Right lobe of liver (tissue), 6 donors: ENCODE measurements around the gene RNF25. TPM values are rescaled to one million over a fixed set of nuclear protein-coding genes. Genes with fewer than 3 reads are reported as not detected.

Experiments used
- ATAC-seq, 4 donors: fragments of 200-7000 bp; cut with Tn5 transposase; one replicate each; pipeline ENCODE4 v1.9.1; 2020; ENCODE audit warnings: mild to moderate bottlenecking in 4 of 4, moderate library complexity in 4 of 4
- DNase-seq, 3 donors: peaks; one replicate each; pipeline ENCODE4 v3.0.0-alpha.2; 2020
- H3K27ac ChIP-seq, 3 donors: fragments of 200-600 bp; one replicate each; pipeline ENCODE4 v1.8.0; 2022
- H3K27me3 ChIP-seq, 2 donors: fragments of 200-600 bp; one replicate each; pipeline ENCODE4 v1.8.0; 2022
- H3K36me3 ChIP-seq, 4 donors: fragments of 200-600 bp; sonication (generic) in 1 of 4; one replicate each; pipeline versions ENCODE4 v1.5.1 to v1.8.0; 2017 to 2022; ENCODE audit warnings: control low read depth in 1 of 4
- H3K4me1 ChIP-seq, 4 donors: fragments of 200-600 bp; sonication (generic) in 1 of 4; one replicate each; pipeline versions ENCODE4 v1.5.1 to v1.8.0; 2017 to 2022; ENCODE audit warnings: control low read depth in 1 of 4
- H3K4me3 ChIP-seq, 3 donors: fragments of 200-600 bp; one replicate each; pipeline ENCODE4 v1.8.0; 2022
- H3K9me3 ChIP-seq, 4 donors: fragments of 200-600 bp; sonication (generic) in 1 of 4; one replicate each; pipeline versions ENCODE4 v1.5.1 to v1.8.0; 2017 to 2022; ENCODE audit warnings: control low read depth in 1 of 4
- CTCF ChIP-seq, 4 donors: fragments of 200-600 bp in 3 of 4; fragments of 450-650 bp in 1 of 4; IDR thresholded peaks; one replicate each; pipeline versions ENCODE4 v1.5.1 to v1.8.0; 2016 to 2022; ENCODE audit warnings: antibody characterized with exemption in 4 of 4, mild to moderate bottlenecking in 2 of 4
- POLR2A ChIP-seq: fragments of 450-650 bp; IDR thresholded peaks from one replicate; pipeline ENCODE4 v1.6.1; 2017; ENCODE audit warnings: antibody characterized with exemption, mild to moderate bottlenecking
- WGBS: methylation state at CpG from one replicate; pipeline ENCODE4 v1.1.6; 2018; ENCODE audit warnings: low coverage, low lambda C conversion rate; ENCODE audit not compliant: insufficient coverage; ENCODE audit errors: missing lambda C conversion rate; 5-methylcytosine and 5-hydroxymethylcytosine counted together
- intact Hi-C, 2 donors: fragments of 100-400 bp; cut with DNase I; formaldehyde crosslinking; loops; one replicate each; pipeline versions ENCODE4 v1.11.2 to v1.14.1; 2022
- total RNA-seq, 6 experiments: library from RNA; depleted of rRNA in 2 of 6; stranded (reverse); fragments of >200 nt in 2 of 6; fragmentation: NEBNext Ultra II Directional in 3 of 6; extraction: Animal tissue kit (Norgen Biotek cat#: 25700) in 3 of 6; gene quantifications; one replicate each; pipeline versions ENCODE4 v1.1.0 to v1.2.4, GENCODE V29; 2016 to 2023
- donor health status: DM: no; HTN: yes; CAD: no.
- donor health status: DM: no; HTN: no; CAD: no.
- donor health status: DM: no; HTN: no; CAD: no.
- donor health status: DM: no; HTN: yes; CAD: no.
- donor health status: DM: no; HTN: yes; CAD: no.

Gene RNF25
- total RNA-seq, 6 experiments from 2014 or later, result 7.7 to 11.1 (median 9.1) TPM

GRCh38 chr2:218658671-218659257 lies 13.0 kb downstream of the RNF25 start:
- peaks cover 0 to 18% (median 3%) of the 10 kb centered on the region in 4 donors for H3K4me1 ChIP-seq
- H3K36me3 ChIP-seq, result peaks cover 0 to 49% (median 12%) of the 10 kb centered on the region in 4 donors
- H3K9me3 ChIP-seq, result no peaks in the 10 kb centered on the region
- WGBS, result 3% methylated on average over 10 of the region's 27 CpGs
- ATAC-seq, result peak in 3 of 4 donors; percentile 1 to 22 (median 13)
- intact Hi-C loops, result loop anchor here in 1 of 2 donors (10.0 kb wide), 1 partner anchor 254 kb away; no protein-coding TSS in a partner anchor
- no peak for DNase-seq
- no peaks in the 10 kb centered on the region for H3K27me3 ChIP-seq
- H3K27ac ChIP-seq, result peak overlapping the region in 2 of 3 donors; percentile 8 to 42
- no peak for TF ChIP-seq POLR2A
- TF ChIP-seq CTCF (IDR thresholded peaks at IDR 0.05), result peak; percentile 7 to 26 (median 12)
- H3K4me3 ChIP-seq, result peak overlapping the region; percentile 70 to 97 (median 72)

- Histone ChIP-seq H3K36me3 (peaks cover 0 to 52% (median 9%) of the 10 kb centered on the region in 4 donors), H3K4me3 (no peak overlapping the region), H3K27me3 (no peaks in the 10 kb centered on the region), H3K9me3 (no peaks in the 10 kb centered on the region), H3K27ac (no peak overlapping the region), H3K4me1 (peaks cover 0 to 18% (median 3%) of the 10 kb centered on the region in 4 donors)
- intact Hi-C loops, result loop anchor here in 1 of 2 donors (10.0 kb wide), 1 partner anchor 251 kb away; no protein-coding TSS in a partner anchor
- TF ChIP-seq POLR2A (no peak), CTCF (IDR thresholded peaks at IDR 0.05) (no peak)
- DNase-seq (no peak), ATAC-seq (no peak)
- WGBS, result 83% methylated on average over 1 of the region's 2 CpGs
Observed at GRCh38 chr2:218655751-218656150, 16.1 kb downstream of the RNF25 start.

- Histone ChIP-seq H3K4me1 (peaks cover 0 to 19% (median 0%) of the 10 kb centered on the region in 4 donors), H3K4me3 (no peak overlapping the region), H3K27me3 (no peaks in the 10 kb centered on the region), H3K27ac (no peak overlapping the region), H3K36me3 (peaks cover 5 to 68% (median 10%) of the 10 kb centered on the region in 4 donors), H3K9me3 (no peaks in the 10 kb centered on the region)
- TF ChIP-seq POLR2A (no peak), CTCF (IDR thresholded peaks at IDR 0.05) (no peak)
- intact Hi-C loops, result loop anchor here in 1 of 2 donors (10.0 kb wide), 1 partner anchor 54 kb away; no protein-coding TSS in a partner anchor
- DNase-seq (no peak), ATAC-seq (peak in 1 of 4 donors; percentile 4)
- 57% methylated on average over 2 of the region's 11 CpGs for WGBS
Observed at GRCh38 chr2:218648787-218649100, 23.1 kb downstream of the RNF25 start.

GRCh38 chr2:218648088-218648786 lies 23.6 kb downstream of the RNF25 start:
- no peak overlapping the region for H3K27ac ChIP-seq
- DNase-seq (peak; percentile 48 to 64 (median 59)), ATAC-seq (peak; percentile 82 to 85 (median 83))
- no peaks in the 10 kb centered on the region for H3K27me3 ChIP-seq
- H3K9me3 ChIP-seq, result no peaks in the 10 kb centered on the region
- TF ChIP-seq CTCF (IDR thresholded peaks at IDR 0.05), result peak; percentile 75 to 89 (median 83)
- TF ChIP-seq POLR2A, result no peak
- intact Hi-C loops, result loop anchor here in 1 of 2 donors (10.0 kb wide), 1 partner anchor 53 kb away; no protein-coding TSS in a partner anchor
- H3K4me1 ChIP-seq, result peaks cover 0 to 19% (median 0%) of the 10 kb centered on the region in 4 donors
- 61% methylated on average over 9 of the region's 9 CpGs for WGBS
- peaks cover 5 to 68% (median 12%) of the 10 kb centered on the region in 4 donors for H3K36me3 ChIP-seq
- H3K4me3 ChIP-seq, result no peak overlapping the region
